Tibial artery (tissue), 4 donors: ENCODE results near the gene SUPT6H.

Experiments
- DNase-seq, 2 donors: peaks; one replicate each; pipeline ENCODE4 v3.0.0-alpha.2; 2019
- H3K27ac ChIP-seq, 2 donors: fragments of 200-600 bp; sonication (generic) in 1 of 2; 1 replicate in 1 of 2; 2 replicates in 1 of 2; pipeline ENCODE4 v1.5.1; 2018 to 2019; ENCODE audit warnings: mild to moderate bottlenecking in 1 of 2
- H3K27me3 ChIP-seq, 2 donors: fragments of 200-600 bp; sonication (generic) in 1 of 2; one replicate each; pipeline versions ENCODE4 v1.5.1 to v1.6.0; 2016 to 2019
- H3K36me3 ChIP-seq, 3 donors: fragments of 200-600 bp; sonication (generic) in 2 of 3; one replicate each; pipeline ENCODE4 v1.5.1; 2016 to 2019; ENCODE audit warnings: mild to moderate bottlenecking in 2 of 3
- H3K4me1 ChIP-seq, 4 donors: fragments of 200-600 bp; sonication (generic) in 2 of 4; 1 replicate in 3 of 4; 2 replicates in 1 of 4; pipeline ENCODE4 v1.5.1; 2016 to 2019
- H3K4me3 ChIP-seq, 2 donors: fragments of 200-600 bp; sonication (generic) in 1 of 2; 1 replicate in 1 of 2; 2 replicates in 1 of 2; pipeline ENCODE4 v1.5.1; 2018 to 2019; ENCODE audit warnings: mild to moderate bottlenecking in 2 of 2
- H3K9me3 ChIP-seq, 3 donors: fragments of 200-600 bp; sonication (generic) in 1 of 3; one replicate each; pipeline ENCODE4 v1.5.1; 2016 to 2019
- CTCF ChIP-seq, 2 experiments: fragments of 200-600 bp in 1 of 2; fragments of 450-650 bp in 1 of 2; IDR thresholded peaks; one replicate each; pipeline ENCODE4 v1.5.1; 2017 to 2019; ENCODE audit warnings: antibody characterized with exemption in 2 of 2, mild to moderate bottlenecking in 1 of 2, moderate library complexity in 1 of 2
- intact Hi-C: fragments of 100-400 bp; cut with DNase I; formaldehyde crosslinking; loops from one replicate; pipeline ENCODE4 v1.15.0; 2023; ENCODE audit warnings: low total_unique reads

Gene SUPT6H

GRCh38 chr17:28738680-28739384 is 76.8 kb downstream of the SUPT6H start:
- intact Hi-C loops, result no loop called here
- Histone ChIP-seq H3K27me3 (no peaks in the 10 kb centered on the region), H3K27ac (no peak overlapping the region), H3K36me3 (no peaks in the 10 kb centered on the region), H3K4me3 (no peak overlapping the region), H3K4me1 (peaks cover 0 to 20% (median 9%) of the 10 kb centered on the region in 4 donors), H3K9me3 (no peaks in the 10 kb centered on the region)
- DNase-seq, result peak in 1 of 2 donors; percentile 55
- no peak for TF ChIP-seq CTCF (IDR thresholded peaks at IDR 0.05)

- peaks cover 0 to 38% (median 26%) of the 10 kb centered on the region in 4 donors for H3K4me1 ChIP-seq
- no peak for TF ChIP-seq CTCF (IDR thresholded peaks at IDR 0.05)
- intact Hi-C loops, result loop anchor here (10.0 kb wide), 1 partner anchor 64 kb away; no protein-coding TSS in a partner anchor
- H3K36me3 ChIP-seq, result no peaks in the 10 kb centered on the region
- H3K27ac ChIP-seq, result no peak overlapping the region
- H3K9me3 ChIP-seq, result no peaks in the 10 kb centered on the region
- no peak for DNase-seq
- no peaks in the 10 kb centered on the region for H3K27me3 ChIP-seq
- no peak overlapping the region for H3K4me3 ChIP-seq
Measured at GRCh38 chr17:28740406-28741357, 78.7 kb downstream of the SUPT6H start.

GRCh38 chr17:28741358-28742349 is 79.6 kb downstream of the SUPT6H start:
- no peaks in the 10 kb centered on the region for H3K36me3 ChIP-seq
- no peak overlapping the region for H3K4me3 ChIP-seq
- no peak overlapping the region for H3K27ac ChIP-seq
- no peak for TF ChIP-seq CTCF (IDR thresholded peaks at IDR 0.05)
- intact Hi-C loops, result loop anchor here (2.0 to 10.0 kb wide), 2 partner anchors 13 to 63 kb away; partner anchors contain the start of gene NEK8
- H3K9me3 ChIP-seq, result no peaks in the 10 kb centered on the region
- DNase-seq, result no peak
- H3K27me3 ChIP-seq, result no peaks in the 10 kb centered on the region
- H3K4me1 ChIP-seq, result peaks cover 0 to 47% (median 36%) of the 10 kb centered on the region in 4 donors

DNA sequence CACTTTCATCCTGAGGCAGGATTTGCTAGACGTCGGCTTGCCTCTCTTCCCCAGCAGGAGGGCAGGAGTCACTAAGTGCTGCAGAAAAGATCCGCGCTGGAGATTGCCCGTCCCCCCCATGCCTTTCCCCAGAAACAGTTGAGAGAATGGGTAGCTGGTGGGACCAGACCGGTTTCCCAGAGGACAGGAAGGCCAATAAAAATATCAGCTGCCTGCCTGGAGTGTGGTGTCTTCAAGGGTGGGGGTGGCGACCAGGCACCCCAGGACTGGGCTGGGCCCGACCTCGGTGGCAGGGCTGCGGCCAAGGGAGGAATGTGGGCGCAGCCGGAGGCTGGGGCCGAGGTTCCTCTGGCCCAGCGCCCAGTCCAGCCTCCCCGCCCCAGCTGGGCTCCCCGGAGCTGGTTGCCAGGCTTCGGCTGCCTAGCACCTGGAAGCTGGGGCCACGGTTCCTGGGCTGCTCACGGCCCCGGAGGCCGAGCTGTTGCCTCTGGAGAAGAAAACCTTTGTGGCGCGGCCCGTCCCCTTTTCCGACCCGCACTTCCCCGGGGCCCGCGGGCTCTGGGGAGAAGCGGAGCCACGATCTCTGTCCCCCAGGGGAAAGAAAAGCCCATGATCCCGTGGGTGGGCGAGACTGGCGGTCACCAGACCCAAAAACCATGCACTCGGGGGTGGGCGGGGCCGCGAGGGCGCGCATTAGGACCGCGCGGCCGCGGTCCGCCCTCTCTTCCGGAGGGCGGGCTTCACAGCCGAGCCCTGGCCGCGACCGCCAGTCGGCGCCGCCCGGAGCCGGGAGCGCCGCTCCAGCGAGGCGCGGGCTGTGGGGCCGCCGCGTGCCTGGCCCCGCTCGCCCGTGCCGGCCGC is 81.5 kb downstream of the SUPT6H start, which contains the start of gene TRAF4:
TSS of gene TRAF4 (plus strand) at position 769 of the 861 bp plus-strand sequence. CDS start 102 bp downstream, outside the sequence.
- H3K4me3 ChIP-seq, result peak within 1 kb of the TSS; percentile 63 to 73
- intact Hi-C loops, result loop anchor here (2.0 to 10.0 kb wide), 2 partner anchors 15 to 61 kb away; partner anchors contain the start of gene NEK8
- H3K4me1 ChIP-seq, result peaks cover 0 to 66% (median 44%) of the 10 kb centered on the region in 4 donors
- no peaks in the 10 kb centered on the region for H3K9me3 ChIP-seq
- H3K36me3 ChIP-seq, result peaks cover 0 to 11% (median 11%) of the 10 kb centered on the region in 3 donors
- no peaks in the 10 kb centered on the region for H3K27me3 ChIP-seq
- TF ChIP-seq CTCF (IDR thresholded peaks at IDR 0.05), result peak in 1 of 2 experiments; percentile 41
- peak; percentile 77 to 88 for DNase-seq
- peak within 1 kb of the TSS; percentile 81 to 83 for H3K27ac ChIP-seq
